ENCODE measurements around the gene XPC. TPM values are rescaled to one million over a fixed set of nuclear protein-coding genes. Genes with fewer than 3 reads are reported as not detected.

Gene XPC
- total RNA-seq, 2 donors from 2014 or later: 33.0 to 40.0 TPM

DNA sequence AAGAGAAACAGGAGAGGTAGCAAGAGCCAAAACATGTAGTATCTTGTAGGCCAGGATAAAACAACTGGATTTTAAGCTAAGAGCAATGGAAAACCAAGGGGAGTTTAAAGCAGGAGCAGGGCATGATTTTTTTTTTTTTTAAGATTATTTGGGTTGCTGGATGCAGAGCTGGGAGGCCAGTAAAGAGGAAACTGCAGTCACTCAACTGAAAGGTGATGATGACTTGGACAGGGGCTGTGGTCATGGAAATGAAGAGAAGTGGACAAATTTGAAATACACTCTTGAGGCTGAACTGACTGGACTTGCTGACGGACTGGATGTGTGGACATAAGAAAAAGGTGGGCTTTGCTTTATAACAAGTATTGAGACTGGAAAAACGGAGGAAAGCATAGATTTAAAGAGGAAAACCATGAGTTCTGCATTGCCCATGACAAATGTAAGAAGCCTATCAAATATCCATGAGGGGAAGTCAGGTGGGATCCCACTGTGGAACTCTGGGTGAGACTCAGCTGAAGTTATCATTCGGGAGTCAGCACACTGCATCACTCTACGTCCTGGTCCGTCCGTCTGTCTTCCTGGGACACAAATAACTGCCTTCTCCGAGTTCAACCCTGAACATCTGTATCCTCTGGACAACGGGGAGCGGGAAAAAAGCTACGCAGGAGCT lies 688 bp downstream of the XPC start:
- no peaks in the 10 kb centered on the region for H3K27me3 Mint-ChIP-seq (ENCODE audit: insufficient read depth)
- peak overlapping the region; percentile 83 for H3K27ac ChIP-seq (ENCODE audit: low read depth, low read length)
- H3K4me1 ChIP-seq (ENCODE audit: control insufficient read depth, insufficient read depth, low read length): no peaks in the 10 kb centered on the region
- peak overlapping the region; percentile 74 for H3K27ac Mint-ChIP-seq
- peak overlapping the region; percentile 86 for H3K9ac ChIP-seq (ENCODE audit: extremely low read depth, low read length, poor library complexity, severe bottlenecking)
- no peak for TF ChIP-seq CTCF (conservative IDR thresholded peaks at IDR 0.05)
- H3K36me3 Mint-ChIP-seq (ENCODE audit: low read depth): peaks cover 12% of the 10 kb centered on the region
- 12 to 13% methylated on average over 7 to 10 of the region's 10 CpGs for WGBS, 2 experiments (ENCODE audit: insufficient coverage in 1 of 2, insufficient read length in 1 of 2)
- peak overlapping the region; percentile 98 for H3K4me3 Mint-ChIP-seq
- H3K36me3 ChIP-seq (ENCODE audit: control insufficient read depth, insufficient read depth, low read length): peaks cover 18% of the 10 kb centered on the region
- H3K4me1 Mint-ChIP-seq: peaks cover 35% of the 10 kb centered on the region
- peak overlapping the region; percentile 89 for H3K4me3 ChIP-seq (ENCODE audit: low read length)
- H3K27me3 ChIP-seq (ENCODE audit: control insufficient read depth, insufficient read depth, low read length, poor library complexity, severe bottlenecking): no peaks in the 10 kb centered on the region
- no peaks in the 10 kb centered on the region for H3K9me3 Mint-ChIP-seq
- no peaks in the 10 kb centered on the region for H3K9me3 ChIP-seq (ENCODE audit: control insufficient read depth, low read length)
- DNase-seq: no peak

DNA sequence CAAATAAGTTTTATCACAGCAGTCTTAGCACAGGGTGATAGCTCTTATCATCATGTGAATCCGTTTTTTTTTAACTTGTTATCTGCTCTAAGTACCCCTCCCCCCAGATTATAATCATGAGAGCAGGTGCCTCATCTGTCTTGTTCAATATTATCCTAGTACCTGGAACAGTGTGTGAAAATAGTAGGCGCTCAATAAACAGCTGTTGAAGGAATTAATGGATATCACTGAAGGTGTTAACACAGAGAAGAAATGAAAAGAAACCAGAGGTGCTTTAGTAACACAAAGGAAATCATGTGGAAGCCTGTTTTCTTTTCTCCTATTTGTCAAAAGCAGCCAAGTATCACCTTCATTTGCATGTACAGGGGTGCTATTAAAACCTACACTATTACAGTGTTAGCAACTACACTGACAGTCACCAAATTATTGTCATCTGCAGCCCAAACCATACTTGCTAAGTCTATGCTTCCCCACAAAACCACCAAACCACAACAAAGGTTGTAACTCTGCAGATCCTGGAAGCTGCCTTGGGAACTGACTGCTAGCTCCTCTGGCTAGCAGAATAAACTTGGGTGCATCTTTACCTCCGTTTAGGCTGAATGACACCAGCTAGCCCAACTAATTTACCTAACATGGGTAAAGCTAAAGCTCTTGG lies 2.9 kb downstream of the XPC start:
- WGBS, 2 experiments (ENCODE audit: insufficient coverage in 1 of 2, insufficient read length in 1 of 2): 70 to 79% methylated on average over 3 of the region's 3 CpGs
- Mint-ChIP-seq H3K4me3 (no peak overlapping the region), H3K27me3 (ENCODE audit: insufficient read depth) (no peaks in the 10 kb centered on the region), H3K4me1 (peaks cover 36% of the 10 kb centered on the region), H3K9me3 (no peaks in the 10 kb centered on the region), H3K36me3 (ENCODE audit: low read depth) (peaks cover 20% of the 10 kb centered on the region), H3K27ac (no peak overlapping the region)
- DNase-seq: no peak
- H3K36me3 ChIP-seq (ENCODE audit: control insufficient read depth, insufficient read depth, low read length): peaks cover 15% of the 10 kb centered on the region
- no peaks in the 10 kb centered on the region for H3K9me3 ChIP-seq (ENCODE audit: control insufficient read depth, low read length)
- TF ChIP-seq CTCF (conservative IDR thresholded peaks at IDR 0.05): no peak
- H3K27ac ChIP-seq (ENCODE audit: low read depth, low read length): no peak overlapping the region
- H3K27me3 ChIP-seq (ENCODE audit: control insufficient read depth, insufficient read depth, low read length, poor library complexity, severe bottlenecking): no peaks in the 10 kb centered on the region
- H3K4me3 ChIP-seq (ENCODE audit: low read length): no peak overlapping the region
- H3K9ac ChIP-seq (ENCODE audit: extremely low read depth, low read length, poor library complexity, severe bottlenecking): no peak overlapping the region
- H3K4me1 ChIP-seq (ENCODE audit: control insufficient read depth, insufficient read depth, low read length): no peaks in the 10 kb centered on the region

DNA sequence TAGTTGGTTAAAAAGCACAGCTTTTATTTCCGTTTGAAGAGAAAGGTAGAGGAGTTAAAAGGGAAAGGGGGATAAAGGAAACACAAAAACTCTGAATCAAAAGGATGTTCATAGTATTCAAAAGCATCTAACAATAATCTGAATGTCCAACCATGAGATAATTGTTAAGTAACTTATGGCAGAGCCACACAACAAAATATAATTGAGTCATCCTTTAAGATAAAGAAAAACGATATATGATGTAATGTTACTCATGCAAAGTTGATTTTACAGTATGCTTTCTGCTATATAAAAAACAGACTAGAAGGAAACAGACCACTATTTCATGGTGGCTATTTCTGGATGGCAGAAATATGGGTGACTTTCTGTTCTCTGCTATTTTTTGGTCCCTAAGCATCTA lies 3.9 kb downstream of the XPC start:
- no peak for DNase-seq
- no peak overlapping the region for H3K4me3 ChIP-seq (ENCODE audit: low read length)
- Mint-ChIP-seq H3K4me1 (peaks cover 38% of the 10 kb centered on the region), H3K4me3 (no peak overlapping the region), H3K27me3 (ENCODE audit: insufficient read depth) (no peaks in the 10 kb centered on the region), H3K9me3 (no peaks in the 10 kb centered on the region), H3K27ac (no peak overlapping the region), H3K36me3 (ENCODE audit: low read depth) (peaks cover 25% of the 10 kb centered on the region)
- H3K27me3 ChIP-seq (ENCODE audit: control insufficient read depth, insufficient read depth, low read length, poor library complexity, severe bottlenecking): no peaks in the 10 kb centered on the region
- H3K9me3 ChIP-seq (ENCODE audit: control insufficient read depth, low read length): no peaks in the 10 kb centered on the region
- WGBS, 2 experiments (ENCODE audit: insufficient coverage in 1 of 2, insufficient read length in 1 of 2): 95% methylated on average over 2 of the region's 2 CpGs; no CpG with 5 or more reads in 1 of the 2 experiments
- H3K4me1 ChIP-seq (ENCODE audit: control insufficient read depth, insufficient read depth, low read length): no peaks in the 10 kb centered on the region
- TF ChIP-seq CTCF (conservative IDR thresholded peaks at IDR 0.05): no peak
- no peak overlapping the region for H3K27ac ChIP-seq (ENCODE audit: low read depth, low read length)
- H3K9ac ChIP-seq (ENCODE audit: extremely low read depth, low read length, poor library complexity, severe bottlenecking): no peak overlapping the region
- H3K36me3 ChIP-seq (ENCODE audit: control insufficient read depth, insufficient read depth, low read length): peaks cover 20% of the 10 kb centered on the region

Measured in endodermal cell (in vitro differentiated cells).